ENCODE measurements around the gene TSPAN14.

TSPAN14 gene

GRCh38 chr10:80411267-80411668 lies 42.8 kb upstream of the TSPAN14 start:
- TF ChIP-seq CTCF (IDR thresholded peaks at IDR 0.05; ENCODE audit: low read length): no peak
- TF ChIP-seq EZH2 (IDR thresholded peaks at IDR 0.05; ENCODE audit: borderline replicate concordance, low read length): no peak
- Histone ChIP-seq H3K4me2 (ENCODE audit: low read length) (no peak overlapping the region), H3K9me2 (ENCODE audit: low read depth, low read length) (no peaks in the 10 kb centered on the region), H3K4me1 (ENCODE audit: insufficient read depth, low read length, severe bottlenecking) (peaks cover 20% of the 10 kb centered on the region), H3K27me3 (ENCODE audit: insufficient read depth, low read length) (no peaks in the 10 kb centered on the region), H3K27ac (ENCODE audit: low read depth, low read length, poor library complexity, severe bottlenecking) (no peak overlapping the region), H3K4me3 (ENCODE audit: low read depth, low read length, poor library complexity, severe bottlenecking) (no peak overlapping the region), H3K9ac (ENCODE audit: low read length) (no peak overlapping the region), H3K79me2 (ENCODE audit: insufficient read depth, low read length) (no peaks in the 10 kb centered on the region), H3K9me3 (ENCODE audit: low read length) (no peaks in the 10 kb centered on the region), H4K20me1 (ENCODE audit: insufficient read depth, low read length) (no peaks in the 10 kb centered on the region), H3F3A (ENCODE audit: insufficient read depth, low read length) (no peaks in the 10 kb centered on the region), H2AFZ (ENCODE audit: low read length) (no peak overlapping the region), H3K36me3 (ENCODE audit: insufficient read depth, low read length) (no peaks in the 10 kb centered on the region; the same call in 1 of the 2 replicates)

GRCh38 chr10:80411681-80412220 lies 42.4 kb upstream of the TSPAN14 start:
- no peaks in the 10 kb centered on the region for H4K20me1 ChIP-seq (ENCODE audit: insufficient read depth, low read length)
- no peak overlapping the region for H3K4me3 ChIP-seq (ENCODE audit: low read depth, low read length, poor library complexity, severe bottlenecking)
- no peak overlapping the region for H3K4me2 ChIP-seq (ENCODE audit: low read length)
- no peaks in the 10 kb centered on the region for H3F3A ChIP-seq (ENCODE audit: insufficient read depth, low read length)
- H3K9me3 ChIP-seq (ENCODE audit: low read length): no peaks in the 10 kb centered on the region
- no peaks in the 10 kb centered on the region for H3K27me3 ChIP-seq (ENCODE audit: insufficient read depth, low read length)
- no peaks in the 10 kb centered on the region; the same call in 1 of the 2 replicates for H3K36me3 ChIP-seq (ENCODE audit: insufficient read depth, low read length)
- H3K9me2 ChIP-seq (ENCODE audit: low read depth, low read length): no peaks in the 10 kb centered on the region
- no peak overlapping the region for H3K9ac ChIP-seq (ENCODE audit: low read length)
- no peaks in the 10 kb centered on the region for H3K79me2 ChIP-seq (ENCODE audit: insufficient read depth, low read length)
- H3K4me1 ChIP-seq (ENCODE audit: insufficient read depth, low read length, severe bottlenecking): peaks cover 20% of the 10 kb centered on the region
- H3K27ac ChIP-seq (ENCODE audit: low read depth, low read length, poor library complexity, severe bottlenecking): no peak overlapping the region
- H2AFZ ChIP-seq (ENCODE audit: low read length): no peak overlapping the region
- TF ChIP-seq CTCF (IDR thresholded peaks at IDR 0.05; ENCODE audit: low read length): no peak
- TF ChIP-seq EZH2 (IDR thresholded peaks at IDR 0.05; ENCODE audit: borderline replicate concordance, low read length): no peak

- Histone ChIP-seq H3K27ac (ENCODE audit: low read depth, low read length, poor library complexity, severe bottlenecking) (no peak overlapping the region), H3K4me2 (ENCODE audit: low read length) (no peak overlapping the region), H3K4me1 (ENCODE audit: insufficient read depth, low read length, severe bottlenecking) (peaks cover 20% of the 10 kb centered on the region)
Measured at GRCh38 chr10:80412486-80412885, 41.6 kb upstream of the TSPAN14 start.

More at GRCh38 chr10:80412486-80412885, 41.6 kb upstream of the TSPAN14 start:
- Histone ChIP-seq H3K9me3 (ENCODE audit: low read length) (no peaks in the 10 kb centered on the region), H3K36me3 (ENCODE audit: insufficient read depth, low read length) (no peaks in the 10 kb centered on the region; the same call in 1 of the 2 replicates), H2AFZ (ENCODE audit: low read length) (no peak overlapping the region), H3K9me2 (ENCODE audit: low read depth, low read length) (no peaks in the 10 kb centered on the region), H3K79me2 (ENCODE audit: insufficient read depth, low read length) (no peaks in the 10 kb centered on the region), H4K20me1 (ENCODE audit: insufficient read depth, low read length) (no peaks in the 10 kb centered on the region), H3K27me3 (ENCODE audit: insufficient read depth, low read length) (no peaks in the 10 kb centered on the region), H3K4me3 (ENCODE audit: low read depth, low read length, poor library complexity, severe bottlenecking) (no peak overlapping the region), H3F3A (ENCODE audit: insufficient read depth, low read length) (no peaks in the 10 kb centered on the region), H3K9ac (ENCODE audit: low read length) (no peak overlapping the region)
- no peak for TF ChIP-seq CTCF (IDR thresholded peaks at IDR 0.05; ENCODE audit: low read length)
- no peak for TF ChIP-seq EZH2 (IDR thresholded peaks at IDR 0.05; ENCODE audit: borderline replicate concordance, low read length)

Measured in OCI-LY1 (cell line).